Mesothelial cell of epicardium (in vitro differentiated cells): Measurements from ENCODE around the gene CCL13. TPM values are rescaled to one million over a fixed set of nuclear protein-coding genes. Genes with fewer than 3 reads are reported as not detected.

Experiments used
- DNase-seq, 2 experiments: peaks; one replicate each; pipeline ENCODE4 v3.0.0; 2021; ENCODE audit warnings: low spot score in 2 of 2; ENCODE audit not compliant: unreplicated experiment in 2 of 2
- H3K27ac Mint-ChIP-seq: 2 replicates; pipeline ENCODE4 v1.8.0; 2021; ENCODE audit warnings: mixed read lengths
- H3K27me3 Mint-ChIP-seq: 2 replicates; pipeline ENCODE4 v1.8.0; 2021; ENCODE audit warnings: low read depth, mixed read lengths
- H3K36me3 Mint-ChIP-seq: 2 replicates; pipeline ENCODE4 v1.8.0; 2021; ENCODE audit warnings: mixed read lengths
- H3K4me1 Mint-ChIP-seq: 2 replicates; pipeline ENCODE4 v1.8.0; 2021; ENCODE audit warnings: mixed read lengths
- H3K4me3 Mint-ChIP-seq: 2 replicates; pipeline ENCODE4 v1.8.0; 2021; ENCODE audit warnings: mild to moderate bottlenecking, moderate library complexity, mixed read lengths
- H3K9me3 Mint-ChIP-seq: 2 replicates; pipeline ENCODE4 v1.8.0; 2021; ENCODE audit warnings: mixed read lengths
- CTCF ChIP-seq: fragments of 200-600 bp; sonication (generic); IDR thresholded peaks from one replicate; pipeline ENCODE4 v1.5.0; 2021; ENCODE audit warnings: antibody characterized with exemption; ENCODE audit not compliant: unreplicated experiment
- total RNA-seq: library from RNA; stranded (reverse); gene quantifications from 3 replicates; pipeline ENCODE4 v1.2.1, GENCODE V29; 2021

Gene CCL13
- total RNA-seq, 1 donor from 2014 or later = not detected

DNA sequence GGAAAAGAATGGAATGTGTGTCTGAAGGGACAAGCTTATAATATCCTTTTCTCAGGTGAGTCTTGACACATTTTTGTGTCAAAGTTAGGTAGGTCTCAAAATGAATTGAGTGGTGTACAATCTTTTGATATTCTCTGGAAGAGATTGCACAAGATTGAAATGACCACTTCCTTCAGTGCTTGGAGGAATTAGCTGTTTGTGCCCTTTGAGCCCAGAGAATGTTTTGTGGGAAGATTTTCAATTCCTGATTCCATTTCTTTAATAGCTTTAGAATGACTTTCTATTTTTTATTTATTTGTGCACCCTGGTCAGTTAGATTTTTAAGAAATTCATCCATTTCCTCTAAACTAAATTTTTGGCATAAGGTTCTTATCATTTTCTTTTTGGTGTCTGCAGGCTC lies 1.6 kb upstream of the CCL13 start:
- Mint-ChIP-seq H3K27ac (no peak overlapping the region), H3K27me3 (peaks cover 41% of the 10 kb centered on the region), H3K36me3 (no peaks in the 10 kb centered on the region), H3K4me1 (no peaks in the 10 kb centered on the region), H3K4me3 (no peak overlapping the region), H3K9me3 (peaks cover 5% of the 10 kb centered on the region)
- no peak for DNase-seq
- TF ChIP-seq CTCF = no peak

DNA sequence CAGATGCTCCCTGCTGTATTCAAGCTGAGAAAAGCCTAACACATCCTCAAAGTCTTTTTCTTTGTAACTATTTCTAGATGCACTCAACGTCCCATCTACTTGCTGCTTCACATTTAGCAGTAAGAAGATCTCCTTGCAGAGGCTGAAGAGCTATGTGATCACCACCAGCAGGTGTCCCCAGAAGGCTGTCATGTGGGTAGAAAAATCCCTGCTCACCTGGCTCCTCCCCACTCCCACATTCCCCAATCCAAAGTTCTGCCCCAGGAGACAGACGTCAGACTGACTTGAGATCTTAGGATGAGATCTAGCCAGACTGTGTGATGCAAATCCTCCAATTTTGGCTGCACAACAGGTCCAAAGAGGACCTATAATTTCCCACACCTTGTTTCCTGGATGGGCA lies 1.1 kb downstream of the CCL13 start:
- no peak overlapping the region for H3K4me3 Mint-ChIP-seq
- no peaks in the 10 kb centered on the region for H3K4me1 Mint-ChIP-seq
- no peaks in the 10 kb centered on the region for H3K36me3 Mint-ChIP-seq
- no peak for DNase-seq
- peaks cover 41% of the 10 kb centered on the region for H3K27me3 Mint-ChIP-seq
- peaks cover 5% of the 10 kb centered on the region for H3K9me3 Mint-ChIP-seq
- TF ChIP-seq CTCF = no peak
- H3K27ac Mint-ChIP-seq = no peak overlapping the region

GRCh38 chr17:34358631-34359030 lies 2.4 kb downstream of the CCL13 start:
- Mint-ChIP-seq H3K36me3 (no peaks in the 10 kb centered on the region), H3K27me3 (peaks cover 47% of the 10 kb centered on the region), H3K4me3 (no peak overlapping the region), H3K9me3 (peaks cover 4% of the 10 kb centered on the region), H3K4me1 (no peaks in the 10 kb centered on the region), H3K27ac (no peak overlapping the region)
- TF ChIP-seq CTCF = no peak
- DNase-seq = no peak

GRCh38 chr17:34360601-34361270 lies 4.5 kb downstream of the CCL13 start:
- no peak for DNase-seq
- H3K4me3 Mint-ChIP-seq = no peak overlapping the region
- H3K36me3 Mint-ChIP-seq = no peaks in the 10 kb centered on the region
- no peak overlapping the region for H3K27ac Mint-ChIP-seq
- no peak for TF ChIP-seq CTCF
- no peaks in the 10 kb centered on the region for H3K9me3 Mint-ChIP-seq
- H3K27me3 Mint-ChIP-seq = peaks cover 56% of the 10 kb centered on the region
- no peaks in the 10 kb centered on the region for H3K4me1 Mint-ChIP-seq

DNA sequence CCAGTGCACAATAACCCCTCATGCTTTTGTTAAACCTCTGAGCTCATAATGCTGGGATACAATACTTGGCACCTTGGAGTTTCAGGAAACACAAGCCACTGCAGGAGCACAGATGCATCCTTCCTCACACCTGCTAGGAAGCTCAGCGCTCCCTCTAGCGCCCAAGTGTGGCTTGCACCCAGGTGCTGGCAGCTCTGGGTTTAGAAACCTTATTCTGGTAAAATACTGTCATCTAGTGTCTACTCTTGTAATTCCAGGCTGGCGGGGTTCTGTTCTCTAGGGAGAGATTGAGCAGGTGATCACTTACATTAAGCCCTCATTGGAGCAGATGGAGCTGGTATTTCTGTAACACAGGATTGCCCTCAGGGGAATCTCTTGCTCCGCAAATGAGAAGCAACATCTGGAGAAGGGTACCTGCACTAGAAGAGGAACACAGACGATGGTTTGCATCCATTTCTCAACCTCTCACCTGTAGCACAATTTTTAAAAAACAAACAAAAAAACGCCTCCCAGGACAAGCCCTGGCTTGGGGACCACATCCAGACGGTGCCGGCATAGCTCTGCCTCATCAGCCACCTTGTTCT lies 5.3 kb downstream of the CCL13 start:
- peak; percentile 90 for TF ChIP-seq CTCF
- Mint-ChIP-seq H3K27ac (no peak overlapping the region), H3K36me3 (no peaks in the 10 kb centered on the region), H3K4me3 (no peak overlapping the region), H3K27me3 (peaks cover 55% of the 10 kb centered on the region), H3K9me3 (no peaks in the 10 kb centered on the region), H3K4me1 (no peaks in the 10 kb centered on the region)
- peak; percentile 72 to 92 for DNase-seq
